ENCODE measurements around the gene PNLIPRP3.

GRCh38 chr10:116385994-116386809, 41.4 kb upstream of the PNLIPRP3 start:
- no peak for TF ChIP-seq EP300 (IDR thresholded peaks at IDR 0.05; ENCODE audit: borderline replicate concordance)
- no peak for TF ChIP-seq REST (IDR thresholded peaks at IDR 0.05; ENCODE audit: low read depth)
- TF ChIP-seq FOXM1 (IDR thresholded peaks at IDR 0.05; ENCODE audit: borderline replicate concordance, low read depth) = no peak
- no peak for TF ChIP-seq MAX (IDR thresholded peaks at IDR 0.05)
- TF ChIP-seq YY1 (IDR thresholded peaks at IDR 0.05; ENCODE audit: low read depth) = no peak
- TF ChIP-seq CEBPB (IDR thresholded peaks at IDR 0.05) = no peak
- TF ChIP-seq TEAD4 (IDR thresholded peaks at IDR 0.05) = no peak
- peak; percentile 62 for TF ChIP-seq RAD21 (IDR thresholded peaks at IDR 0.05; ENCODE audit: low read depth)
- TF ChIP-seq ZBTB7A (IDR thresholded peaks at IDR 0.05; ENCODE audit: low read depth) = no peak
- TF ChIP-seq CREB1 (IDR thresholded peaks at IDR 0.05; ENCODE audit: low read depth) = no peak
